Hepatic stellate cell (primary cell): ENCODE data around the gene MYL3.
"Not testable (repeated sequence)": the region's sequence is repeated elsewhere in the genome, so short reads cannot be mapped to it uniquely, and the experiment has no call there.

Experiments
- DNase-seq: peaks from one replicate; pipeline ENCODE4 v3.0.0; 2011; ENCODE audit warnings: low spot score

The MYL3 gene

DNA sequence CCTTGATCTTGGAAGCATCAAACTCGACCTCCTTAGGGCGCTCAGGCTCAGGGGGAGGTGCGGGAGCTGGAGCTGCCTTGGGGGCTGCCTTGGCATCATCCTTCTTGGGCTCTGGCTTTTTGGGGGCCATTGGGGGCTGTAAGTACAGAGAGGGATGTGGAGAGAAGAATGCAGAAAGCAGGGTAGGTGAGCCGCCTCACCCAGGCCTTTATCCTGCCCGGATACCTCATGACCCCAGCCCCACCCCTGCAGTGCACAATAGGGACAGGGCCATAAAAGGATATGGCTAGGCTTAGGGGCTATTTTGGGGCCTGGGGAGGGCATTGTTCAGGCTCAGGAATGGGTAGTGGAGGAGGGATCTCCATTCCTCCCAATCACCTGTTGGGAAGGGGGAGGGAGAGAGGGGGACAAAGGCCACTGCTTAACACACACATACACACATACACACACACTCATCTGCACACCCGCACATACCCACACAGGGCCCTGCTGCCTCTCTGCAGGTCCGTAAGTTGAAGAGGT lies at the start of gene MYL3:
Gene MYL3, minus strand, starts transcription at position 184 of the 522 bp plus-strand sequence. Its CDS starts 54 bp downstream, at position 130.
- no peak for DNase-seq

DNA sequence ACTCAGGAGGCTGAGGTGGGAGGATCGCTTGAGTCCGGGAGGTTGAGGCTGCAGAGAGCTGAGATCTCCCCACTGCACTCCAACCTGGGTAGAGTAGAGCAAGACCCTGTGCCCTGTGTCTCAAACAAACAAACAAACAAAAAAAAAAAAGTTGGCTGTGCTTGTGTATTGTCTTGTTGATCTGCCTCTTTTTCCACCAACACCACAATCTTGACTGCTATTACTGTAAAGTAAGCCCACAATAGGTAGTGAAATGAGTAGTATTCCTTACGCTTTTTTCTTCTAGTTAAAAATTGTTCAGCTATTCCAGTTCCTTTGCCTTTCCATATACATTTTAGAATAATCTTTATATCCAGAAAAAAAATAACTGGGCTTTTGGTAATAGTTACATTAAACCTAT lies 49.7 kb upstream of the MYL3 start:
- no peak for DNase-seq

DNA sequence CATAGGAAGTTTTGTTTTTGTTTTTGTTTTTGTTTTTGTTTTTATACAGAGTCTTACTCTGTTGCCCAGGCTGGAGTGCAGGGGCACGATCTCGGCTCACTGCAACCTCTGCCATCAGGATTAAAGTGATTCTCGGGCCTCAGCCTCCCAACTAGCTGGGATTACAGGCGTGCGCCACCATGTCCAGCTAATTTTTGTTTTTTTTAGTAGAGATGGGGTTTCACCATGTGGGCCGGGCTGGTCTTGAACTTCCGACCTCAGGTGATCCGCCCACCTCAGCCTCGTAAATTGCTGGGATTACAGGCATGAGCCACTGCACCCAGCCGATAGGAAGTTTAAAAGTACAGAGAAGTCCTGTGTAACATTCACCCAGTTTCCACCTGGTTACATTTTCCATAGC lies 47.7 kb upstream of the MYL3 start:
- not testable (repeated sequence) for DNase-seq

DNA sequence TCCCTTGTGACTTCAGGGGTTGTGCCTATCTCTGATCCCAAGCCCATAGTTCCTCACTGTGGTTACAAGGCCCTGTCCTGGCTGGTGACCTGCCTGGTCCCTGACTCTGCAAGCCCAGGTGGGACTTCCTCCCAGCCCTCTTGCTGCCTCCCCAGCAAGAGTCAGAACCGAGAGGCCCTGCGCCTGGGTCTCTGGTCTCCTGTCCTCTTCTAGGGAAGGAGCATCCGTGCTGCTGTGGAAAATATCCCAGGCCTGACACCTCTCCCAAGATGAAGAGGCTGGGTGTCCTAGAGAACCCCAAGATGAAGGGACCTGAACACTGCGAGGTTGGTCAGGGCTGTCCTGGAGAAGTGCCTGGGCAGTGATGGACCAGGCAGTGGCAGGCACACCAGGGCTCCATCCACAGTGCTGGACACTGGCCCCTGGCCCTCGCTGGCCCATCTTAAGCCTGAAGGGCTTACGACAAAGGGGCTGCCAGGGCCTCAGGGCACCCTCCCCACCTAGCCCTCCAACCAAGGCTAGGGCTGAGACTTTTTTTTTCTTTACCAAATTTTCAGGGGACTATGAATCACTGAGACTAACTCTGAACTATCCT lies 47.0 kb upstream of the MYL3 start:
- DNase-seq, result no peak

DNA sequence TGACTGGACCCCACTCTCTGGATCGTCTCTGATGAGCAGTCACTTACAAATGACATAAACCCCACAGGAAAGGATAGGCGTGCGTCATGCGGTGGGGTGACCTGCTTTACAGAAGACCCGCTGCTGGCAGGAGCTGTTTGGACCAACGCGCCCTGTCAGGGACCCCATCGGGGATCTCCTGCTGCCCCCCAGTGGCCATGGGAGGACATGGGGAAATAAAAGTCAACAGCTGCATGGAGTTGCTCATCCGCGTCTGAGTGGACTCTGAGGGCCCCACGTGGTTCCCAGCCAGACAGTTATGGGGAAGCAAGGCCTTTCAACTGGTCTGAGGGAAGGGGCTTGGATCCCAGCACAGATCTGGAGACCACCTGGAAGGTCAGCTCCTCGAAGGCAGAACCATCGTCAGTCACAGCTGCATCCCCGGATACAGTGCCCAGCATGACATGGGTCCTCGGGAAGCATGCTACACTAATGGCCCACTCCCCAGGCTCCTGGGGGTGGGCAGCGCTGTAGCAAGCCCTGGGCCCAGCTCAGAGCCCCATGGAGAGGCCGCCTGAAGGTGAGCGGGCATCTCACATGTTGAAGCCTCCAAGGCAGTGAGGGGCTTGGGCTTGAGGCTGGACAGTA lies 46.4 kb upstream of the MYL3 start:
- peak; percentile 97 for DNase-seq

DNA sequence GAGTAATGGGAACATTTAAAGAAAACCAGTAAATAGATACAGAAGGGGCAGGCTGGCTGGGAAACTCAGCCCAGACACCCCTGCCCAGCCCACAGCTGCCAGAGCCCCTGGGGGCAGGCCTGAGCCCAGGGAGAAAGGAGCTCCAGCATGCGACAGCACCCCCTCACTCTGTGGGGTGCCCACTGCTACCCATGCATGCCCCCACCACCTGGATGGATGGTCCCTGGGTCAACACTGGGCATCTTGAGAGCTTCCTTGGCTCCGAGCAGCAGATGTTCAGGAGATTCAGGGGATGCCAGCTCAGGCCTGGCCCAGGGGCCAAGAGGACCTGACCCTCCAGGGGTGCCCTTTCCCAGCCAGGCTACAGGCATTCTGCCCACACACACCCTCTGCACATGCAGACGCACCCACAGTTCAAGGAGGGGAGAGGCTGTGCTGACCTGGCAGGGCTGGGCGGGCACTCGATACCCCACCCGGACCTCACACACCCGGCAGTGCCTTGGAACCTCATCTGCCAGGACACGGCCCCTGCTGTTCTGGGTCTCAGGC lies 45.8 kb upstream of the MYL3 start:
- DNase-seq, result no peak

DNA sequence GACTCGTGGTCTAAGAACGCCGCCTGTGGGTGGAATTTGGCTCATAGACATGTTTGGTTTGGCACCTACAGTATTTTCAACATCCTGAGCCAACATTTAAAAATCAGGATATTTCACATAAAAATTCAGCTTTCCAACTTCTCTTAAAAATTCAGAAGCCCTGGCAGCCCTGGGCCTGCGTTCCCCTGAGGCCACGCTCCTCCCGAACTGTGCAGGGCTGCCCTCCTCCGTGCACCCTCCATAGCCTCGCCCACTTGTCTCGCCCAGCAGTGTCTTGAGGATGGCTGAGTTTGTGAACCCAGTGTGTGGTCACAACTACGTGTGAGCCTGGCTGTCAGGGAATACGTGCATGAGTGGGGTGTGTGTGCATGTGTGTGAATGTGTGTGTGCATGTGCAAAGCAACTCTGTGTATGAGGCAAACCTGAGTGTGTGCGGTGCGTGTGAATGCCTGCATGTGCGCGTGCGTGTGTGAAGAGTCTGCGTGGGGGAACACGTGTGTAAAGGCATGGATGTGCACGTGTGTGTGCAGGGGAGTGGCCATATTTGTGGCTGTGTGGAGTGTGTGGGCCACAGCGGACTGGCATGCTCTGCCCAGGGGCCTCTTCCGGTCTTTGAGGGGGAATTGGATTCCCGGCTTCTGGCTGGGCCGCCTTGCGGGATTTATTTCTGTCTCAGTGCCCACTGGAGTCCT lies 45.2 kb upstream of the MYL3 start:
- DNase-seq, result no peak

DNA sequence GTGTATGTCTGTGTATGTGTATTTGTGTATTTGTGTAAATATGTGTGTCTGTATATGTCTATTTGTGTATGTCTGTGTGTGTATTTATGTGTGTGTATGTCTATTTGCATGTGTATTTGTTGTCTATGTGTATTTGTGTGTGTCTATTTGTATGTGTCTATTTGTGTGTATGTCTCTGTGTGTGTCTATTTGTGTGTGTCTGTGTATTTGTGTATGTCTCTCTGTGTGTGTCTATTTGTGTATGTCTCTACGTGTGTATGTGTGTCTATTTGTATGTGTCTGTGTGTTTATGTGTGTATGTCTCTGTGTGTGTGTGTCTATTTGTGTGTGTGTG lies 44.7 kb upstream of the MYL3 start:
- DNase-seq, result no peak

DNA sequence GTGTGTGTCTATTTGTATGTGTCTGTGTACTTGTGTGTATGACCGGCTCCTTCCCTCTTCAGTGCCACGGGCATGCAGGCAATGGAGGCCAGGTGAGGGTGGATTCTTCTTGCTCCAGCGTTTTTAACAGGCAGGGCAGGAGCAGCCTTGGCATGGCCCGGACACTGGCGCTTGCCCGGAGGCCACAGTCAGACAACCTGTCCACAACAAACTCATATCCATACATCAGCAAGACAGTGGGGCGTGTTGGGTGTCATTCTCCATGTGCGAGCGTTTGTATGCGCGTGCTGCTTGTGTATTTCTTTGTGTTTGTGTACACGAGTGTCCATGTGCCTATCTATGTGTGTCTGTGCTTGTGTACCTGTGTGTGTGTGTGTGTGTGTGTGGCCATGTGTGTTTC lies 44.0 kb upstream of the MYL3 start:
- DNase-seq, result no peak

DNA sequence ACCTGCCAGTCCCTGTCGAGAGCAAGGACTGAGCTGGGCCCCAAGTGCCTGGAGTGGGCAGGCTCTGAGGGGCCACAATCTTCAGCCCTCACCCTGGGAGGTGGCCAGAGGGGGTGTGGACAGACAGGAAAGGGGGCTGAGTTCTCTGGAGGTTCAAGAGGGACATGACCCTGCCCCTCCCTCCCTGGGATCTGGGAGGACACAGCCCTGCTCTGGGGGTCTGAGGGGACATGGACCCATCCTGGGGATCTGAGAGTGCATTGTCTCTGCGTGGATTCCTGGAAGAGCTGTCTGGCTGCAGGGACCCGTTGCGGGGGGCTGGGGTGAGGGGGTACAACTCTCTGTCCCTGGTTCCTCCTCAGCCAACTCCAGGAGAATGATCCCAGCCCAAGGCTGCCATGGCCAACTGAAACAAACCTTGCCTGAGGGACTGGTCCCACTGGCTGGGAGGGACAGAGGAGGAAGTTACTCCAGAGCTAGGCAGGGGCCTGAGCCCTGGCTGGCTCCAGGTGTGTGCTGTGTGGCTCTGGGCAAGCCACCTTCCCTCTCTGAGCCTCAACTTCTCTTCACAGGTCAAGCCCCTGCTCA lies 43.3 kb upstream of the MYL3 start:
- no peak for DNase-seq

DNA sequence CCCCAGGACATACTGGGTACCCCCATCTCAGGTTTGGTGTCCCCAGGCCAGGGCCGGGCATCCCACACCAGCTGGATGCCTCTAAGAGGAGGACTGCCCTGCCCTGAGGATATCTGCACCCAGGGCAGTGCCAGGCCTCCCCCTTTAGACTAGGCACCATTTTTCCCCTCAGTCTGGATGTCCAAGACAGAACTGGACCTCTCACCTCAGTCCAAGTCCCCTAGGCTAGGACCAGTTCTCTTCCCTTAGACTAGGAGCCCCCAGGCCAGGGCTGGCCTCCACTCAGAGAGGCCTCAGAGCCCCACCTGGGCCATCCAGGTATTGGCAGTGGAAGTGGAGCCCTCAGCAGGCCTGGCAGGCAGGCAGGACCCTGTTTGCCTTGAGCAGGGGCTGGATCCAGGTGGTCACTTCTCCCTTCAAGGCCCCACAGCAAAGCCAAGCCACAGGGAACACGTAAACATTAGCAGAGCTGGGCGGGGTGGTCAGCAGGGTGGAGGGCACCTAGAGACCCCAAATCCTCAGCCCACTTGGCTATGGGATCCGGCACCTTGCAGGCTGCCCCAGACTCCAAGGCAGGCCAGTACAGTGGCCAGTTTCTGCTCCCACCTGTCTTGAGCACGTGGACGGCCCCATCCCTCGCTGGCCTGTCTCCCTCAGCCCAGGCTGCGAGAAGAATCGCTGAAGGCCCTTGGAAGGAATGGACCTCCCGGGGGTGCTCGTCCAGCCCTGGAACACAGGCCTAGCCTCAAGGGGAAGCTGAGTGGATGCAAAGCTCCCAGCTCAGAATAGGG lies 42.6 kb upstream of the MYL3 start:
- no peak for DNase-seq

DNA sequence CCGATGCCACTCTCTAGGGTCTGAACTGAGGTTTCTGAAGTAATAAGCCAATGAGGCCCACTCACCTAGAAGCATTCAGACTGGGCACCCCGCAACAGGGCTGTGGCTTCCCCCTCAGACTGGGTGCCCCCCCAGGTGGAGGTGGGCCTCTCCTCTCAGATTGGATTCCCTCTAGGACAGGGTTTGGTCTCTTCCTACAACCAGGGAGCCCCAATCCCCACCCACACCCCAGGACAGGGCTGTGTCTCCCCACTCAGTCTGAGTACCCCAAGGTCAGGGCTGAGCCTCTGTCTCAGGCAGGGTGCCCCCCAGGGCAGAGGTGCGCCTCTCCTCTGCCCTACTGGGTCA lies 41.9 kb upstream of the MYL3 start:
- DNase-seq, result no peak

DNA sequence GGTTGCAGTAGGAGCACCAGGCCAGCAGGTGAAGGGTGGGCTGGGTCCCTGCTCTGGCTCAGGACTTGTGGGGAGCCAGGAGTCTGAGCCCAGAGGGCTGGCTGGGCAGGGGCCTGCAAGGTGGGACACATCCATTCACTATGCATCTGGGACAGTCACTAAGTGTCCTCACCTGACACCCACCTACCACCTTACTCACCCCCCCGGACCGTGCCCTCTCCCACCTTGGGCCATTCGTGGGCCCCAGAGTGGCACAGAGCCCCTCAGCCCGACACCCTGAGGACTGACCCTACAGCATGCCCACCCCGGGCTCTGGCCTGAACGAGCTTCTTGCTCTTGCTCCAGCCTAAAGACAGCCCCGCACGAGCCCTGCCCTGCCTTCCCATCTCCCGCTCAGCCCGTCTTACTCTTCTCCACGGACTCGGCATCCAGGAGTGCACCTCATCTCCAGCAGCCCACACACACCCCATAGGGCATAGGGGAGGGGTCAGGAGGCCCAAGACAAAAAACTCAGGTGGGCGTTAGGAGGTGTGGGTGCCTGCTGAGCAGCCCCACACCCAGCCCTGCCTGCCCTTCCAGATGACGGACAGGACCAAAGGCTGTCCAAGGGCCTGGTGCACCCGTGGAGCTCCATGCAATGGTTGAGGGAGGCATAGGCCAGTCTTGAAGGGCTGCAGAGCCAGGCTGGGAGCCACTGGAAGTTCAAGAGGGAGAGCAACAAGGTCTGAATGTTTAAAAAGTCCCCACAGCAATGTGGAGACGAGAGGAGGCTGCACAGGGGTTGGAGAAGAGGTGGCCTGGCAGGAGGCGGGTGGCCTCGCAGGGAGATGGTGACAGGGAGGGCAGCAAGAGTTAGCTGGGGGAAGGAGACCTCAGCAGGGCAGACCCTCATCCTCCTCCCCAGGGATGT lies 41.3 kb upstream of the MYL3 start:
- DNase-seq, result no peak

DNA sequence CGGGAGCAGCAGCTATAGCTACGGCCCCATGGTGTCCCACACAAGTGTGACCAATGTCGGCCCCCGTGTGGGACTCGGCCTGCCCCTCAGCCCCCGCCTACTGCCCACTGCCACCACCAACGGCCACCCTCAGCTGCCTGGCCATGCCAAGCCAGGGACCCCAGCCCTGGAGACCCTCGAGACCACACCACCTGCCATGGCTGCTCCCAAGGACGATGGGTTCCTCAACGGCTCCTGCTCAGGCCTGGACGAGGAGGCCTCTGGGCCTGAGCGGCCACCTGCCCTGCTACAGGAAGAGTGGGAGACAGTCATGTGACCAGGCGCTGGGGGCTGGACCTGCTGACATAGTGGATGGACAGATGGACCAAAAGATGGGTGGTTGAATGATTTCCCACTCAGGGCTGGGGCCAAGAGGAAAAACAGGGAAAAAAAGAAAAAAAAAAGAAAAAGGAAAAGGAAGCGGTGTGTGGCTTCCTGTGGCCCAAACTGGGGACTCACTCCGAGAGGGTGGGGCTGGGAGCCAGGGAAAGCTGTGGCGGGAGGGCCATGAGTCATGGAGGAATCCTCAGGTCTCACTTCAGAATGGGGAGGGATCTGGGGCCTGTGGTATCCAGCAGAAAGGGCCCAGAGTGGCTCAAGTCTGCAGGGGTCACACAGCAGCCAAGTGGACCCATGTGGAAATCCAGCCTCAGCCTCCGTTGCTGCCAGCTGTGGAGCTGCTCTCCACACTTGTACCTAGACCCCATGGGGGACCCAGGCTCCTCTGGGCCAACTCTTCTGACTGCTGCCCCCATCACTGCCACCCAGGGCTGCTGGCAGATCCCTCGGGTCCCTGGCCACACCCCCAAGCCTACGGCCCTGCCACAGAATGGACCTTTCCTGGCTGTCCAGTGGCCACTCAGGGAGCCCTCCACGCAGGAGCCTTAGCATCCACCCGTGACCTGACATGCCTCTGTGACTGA lies 40.4 kb upstream of the MYL3 start:
- DNase-seq, result peak; percentile 85

DNA sequence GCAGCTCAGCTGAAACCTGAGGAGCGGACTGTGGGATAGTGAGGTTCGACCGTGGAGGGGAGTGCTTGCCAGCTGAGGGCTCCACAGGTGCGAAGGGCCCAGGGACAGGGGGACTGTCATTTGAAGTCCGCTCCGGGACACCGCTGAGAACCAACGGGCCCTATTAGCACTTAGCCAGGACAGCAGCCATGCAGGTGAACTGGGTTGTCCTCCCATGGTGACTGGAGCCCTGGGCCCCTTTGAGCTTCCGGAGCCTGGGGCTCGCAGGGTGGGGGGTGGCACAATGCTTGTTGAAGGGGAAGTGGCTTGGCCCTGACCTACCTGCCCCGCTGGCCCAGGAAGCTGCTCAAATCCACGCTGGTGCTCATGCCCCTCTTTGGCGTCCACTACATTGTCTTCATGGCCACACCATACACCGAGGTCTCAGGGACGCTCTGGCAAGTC lies 39.0 kb upstream of the MYL3 start:
- DNase-seq, result no peak

DNA sequence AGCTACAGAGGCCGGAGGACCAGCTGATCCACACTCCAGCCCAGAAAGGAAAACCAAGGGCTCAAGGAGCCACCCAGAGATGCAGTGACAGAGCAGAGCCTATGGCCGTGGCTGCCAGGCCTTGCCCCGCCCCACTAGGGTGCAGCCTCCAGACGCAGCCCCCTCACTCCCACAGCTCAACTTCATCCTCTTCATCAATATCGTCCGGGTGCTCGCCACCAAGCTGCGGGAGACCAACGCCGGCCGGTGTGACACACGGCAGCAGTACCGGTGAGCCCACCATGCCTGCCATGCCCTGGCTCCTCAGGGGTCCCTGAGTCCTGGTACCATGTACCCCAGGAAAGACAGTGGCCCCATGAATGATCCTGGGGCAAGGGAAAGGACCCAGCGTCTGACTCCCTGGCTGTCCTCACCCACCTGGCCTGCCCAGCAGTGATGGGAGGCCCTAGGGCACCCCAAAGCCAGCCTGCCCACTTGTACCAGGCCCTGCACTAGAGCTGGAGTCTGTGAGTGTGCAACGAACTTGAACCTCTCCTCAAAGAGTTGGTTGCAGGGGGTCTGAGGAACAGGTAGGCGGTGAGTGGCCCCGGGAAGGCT lies 38.4 kb upstream of the MYL3 start:
- no peak for DNase-seq

DNA sequence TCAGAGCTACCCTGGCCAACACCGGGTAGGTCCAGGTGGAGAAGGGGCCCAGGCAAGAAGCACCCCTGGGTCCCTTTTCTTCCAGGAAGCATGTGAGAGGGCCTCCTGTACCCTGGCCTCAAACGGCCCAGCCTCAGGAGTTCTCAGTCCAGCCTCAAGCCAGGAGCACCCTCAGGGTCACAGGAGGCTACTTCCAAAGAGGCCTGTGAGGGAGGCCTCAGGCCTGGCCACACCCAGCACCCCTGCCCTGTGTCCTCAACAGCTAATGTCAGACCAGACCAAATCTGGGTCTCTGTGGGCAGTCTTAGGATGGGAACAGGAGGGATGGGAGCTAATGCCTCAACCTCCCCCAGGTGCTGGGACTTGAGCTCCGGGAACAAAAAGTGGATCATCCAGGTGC lies 37.8 kb upstream of the MYL3 start:
- no peak for DNase-seq

DNA sequence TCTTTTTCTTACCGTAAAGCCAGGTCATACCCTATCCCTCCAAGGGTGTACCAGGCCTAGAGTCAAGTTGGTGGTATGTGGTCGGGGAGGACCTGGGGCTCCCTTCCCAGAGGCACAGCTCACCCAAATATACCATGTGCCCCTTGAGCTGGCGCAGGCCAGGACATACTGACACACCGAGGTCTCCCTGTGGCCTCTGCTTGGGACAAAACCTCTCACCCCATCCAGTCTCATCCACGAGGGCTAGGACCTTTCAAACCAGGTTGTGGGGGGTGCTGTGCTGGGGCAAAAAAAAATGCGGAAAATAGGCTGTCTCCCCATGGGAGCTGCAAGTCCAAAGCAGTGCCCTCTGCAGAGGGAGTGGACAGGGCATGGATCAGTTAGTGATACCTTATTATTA lies 37.1 kb upstream of the MYL3 start:
- DNase-seq, result no peak

DNA sequence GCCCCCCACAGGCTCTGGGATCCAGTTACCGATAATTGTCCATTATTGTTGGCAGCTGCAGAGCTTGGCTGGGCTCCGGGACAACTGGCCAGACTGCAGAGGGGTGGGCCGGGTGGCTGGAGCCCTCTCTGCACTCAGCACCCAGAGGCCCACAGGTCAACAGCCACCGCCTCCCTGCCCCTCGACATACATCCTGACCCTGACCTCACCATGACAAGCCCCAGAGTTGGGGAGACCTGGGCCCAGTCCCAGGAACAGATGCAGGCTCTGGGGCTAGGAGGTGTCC lies 36.7 kb upstream of the MYL3 start:
- DNase-seq, result no peak
